Left lung (tissue), 10 donors: ENCODE results near the gene IMPDH2. TPM values are rescaled to one million over a fixed set of nuclear protein-coding genes. Genes with fewer than 3 reads are reported as not detected.
A peak's percentile ranks its signal among the peaks of the same experiment; 100 is the strongest.

Experiments
- ATAC-seq: fragments of 200-7000 bp; cut with Tn5 transposase; one replicate; pipeline ENCODE4 v1.9.1; 2020; ENCODE audit warnings: moderate library complexity
- DNase-seq, 4 donors: peaks; one replicate each; pipeline ENCODE4 v3.0.0-alpha.2; 2013 to 2020
- H3K27ac ChIP-seq, 2 donors: fragments of 200-600 bp; sonication (generic) in 1 of 2; one replicate each; pipeline versions ENCODE4 v1.5.0 to v1.8.0; 2020 to 2021
- H3K27me3 ChIP-seq, 2 donors: fragments of 200-600 bp; sonication (generic) in 1 of 2; one replicate each; pipeline versions ENCODE4 v1.5.0 to v1.8.0; 2020 to 2021
- H3K36me3 ChIP-seq, 2 donors: fragments of 200-600 bp; sonication (generic) in 1 of 2; one replicate each; pipeline versions ENCODE4 v1.5.0 to v1.8.0; 2020 to 2021
- H3K4me1 ChIP-seq, 2 donors: fragments of 200-600 bp; one replicate each; pipeline ENCODE4 v1.8.0; 2021
- H3K4me3 ChIP-seq, 2 donors: fragments of 200-600 bp; sonication (generic) in 1 of 2; one replicate each; pipeline versions ENCODE4 v1.5.0 to v1.8.0; 2020 to 2021; ENCODE audit warnings: mild to moderate bottlenecking in 1 of 2
- H3K9me3 ChIP-seq, 2 donors: fragments of 200-600 bp; sonication (generic) in 1 of 2; one replicate each; pipeline versions ENCODE4 v1.5.0 to v1.8.0; 2020 to 2021
- CTCF ChIP-seq, 2 donors: fragments of 200-600 bp; sonication (generic) in 1 of 2; IDR thresholded peaks; one replicate each; pipeline versions ENCODE4 v1.5.0 to v1.8.0; 2021; ENCODE audit warnings: antibody characterized with exemption in 2 of 2
- intact Hi-C, 2 donors: fragments of 100-400 bp; cut with DNase I; formaldehyde crosslinking; loops; one replicate each; pipeline versions ENCODE4 v1.11.2 to v1.14.2; 2022
- polyA plus RNA-seq, 6 donors: library from polyadenylated mRNA; unstranded; fragments of 120-200 nt; gene quantifications; one replicate each; pipeline ENCODE4 v1.2.1, GENCODE V29; 2013; ENCODE audit not compliant: insufficient read length in 6 of 6
- total RNA-seq, 2 donors: library from RNA; stranded (reverse); fragmentation: NEBNext Ultra II Directional; extraction: Animal tissue kit (Norgen Biotek cat#: 25700); gene quantifications; one replicate each; pipeline ENCODE4 v1.2.1, GENCODE V29; 2021
- donor health status: DM: no; HTN: yes; CAD: no.
- donor health status: DM: no; HTN: no; CAD: no.

The IMPDH2 gene
- total and polyA plus RNA-seq, 8 donors = 136 to 321 (median 296) TPM

GRCh38 chr3:49057268-49057667 is 28.1 kb upstream of the IMPDH2 start:
- intact Hi-C loops = no loop called here
- ATAC-seq = no peak
- H3K27me3 ChIP-seq = no peaks in the 10 kb centered on the region
- H3K4me3 ChIP-seq = no peak overlapping the region
- H3K36me3 ChIP-seq = peaks cover 0 to 87% of the 10 kb centered on the region in 2 donors
- no peak for DNase-seq
- no peak for TF ChIP-seq CTCF (IDR thresholded peaks at IDR 0.05)
- no peak overlapping the region for H3K27ac ChIP-seq
- H3K4me1 ChIP-seq = no peaks in the 10 kb centered on the region
- H3K9me3 ChIP-seq = no peaks in the 10 kb centered on the region

GRCh38 chr3:49054344-49054862 is 25.2 kb upstream of the IMPDH2 start:
- TF ChIP-seq CTCF (IDR thresholded peaks at IDR 0.05) = no peak
- Histone ChIP-seq H3K9me3 (no peaks in the 10 kb centered on the region), H3K36me3 (peaks cover 0 to 69% of the 10 kb centered on the region in 2 donors), H3K4me3 (no peak overlapping the region), H3K4me1 (no peaks in the 10 kb centered on the region), H3K27ac (no peak overlapping the region), H3K27me3 (no peaks in the 10 kb centered on the region)
- no peak for ATAC-seq
- no peak for DNase-seq
- intact Hi-C loops = no loop called here

- Histone ChIP-seq H3K36me3 (peaks cover 0 to 71% of the 10 kb centered on the region in 2 donors), H3K4me3 (no peak overlapping the region), H3K27me3 (no peaks in the 10 kb centered on the region), H3K4me1 (no peaks in the 10 kb centered on the region), H3K9me3 (no peaks in the 10 kb centered on the region), H3K27ac (no peak overlapping the region)
- ATAC-seq (no peak), DNase-seq (no peak)
- intact Hi-C loops = no loop called here
- TF ChIP-seq CTCF (IDR thresholded peaks at IDR 0.05) = no peak
Measured at GRCh38 chr3:49053543-49053942, 24.3 kb upstream of the IMPDH2 start.

GRCh38 chr3:49035281-49035680 is 6.1 kb upstream of the IMPDH2 start:
- DNase-seq (no peak), ATAC-seq (peak; percentile 21)
- Histone ChIP-seq H3K4me1 (no peaks in the 10 kb centered on the region), H3K27me3 (no peaks in the 10 kb centered on the region), H3K4me3 (no peak overlapping the region), H3K27ac (peak overlapping the region in 1 of 2 donors; percentile 28), H3K36me3 (peaks cover 0 to 90% of the 10 kb centered on the region in 2 donors), H3K9me3 (no peaks in the 10 kb centered on the region)
- intact Hi-C loops = no loop called here
- TF ChIP-seq CTCF (IDR thresholded peaks at IDR 0.05) = no peak

- H3K27ac ChIP-seq = peak overlapping the region in 1 of 2 donors; percentile 28
- DNase-seq (no peak), ATAC-seq (no peak)
- intact Hi-C loops = no loop called here
- no peaks in the 10 kb centered on the region for H3K27me3 ChIP-seq
- TF ChIP-seq CTCF (IDR thresholded peaks at IDR 0.05) = no peak
- H3K4me3 ChIP-seq = no peak overlapping the region
- H3K36me3 ChIP-seq = peaks cover 0 to 92% of the 10 kb centered on the region in 2 donors
- H3K4me1 ChIP-seq = no peaks in the 10 kb centered on the region
- no peaks in the 10 kb centered on the region for H3K9me3 ChIP-seq
Measured at GRCh38 chr3:49034650-49035049, 5.5 kb upstream of the IMPDH2 start.
